Heart left ventricle (tissue), 13 donors: ENCODE data around the gene UGT1A9.

Source experiments
- POLR2A ChIP-seq, 2 donors: fragments of 450-650 bp; IDR thresholded peaks; one replicate each; pipeline ENCODE4 v1.6.1; 2017; ENCODE audit warnings: antibody characterized with exemption in 2 of 2, mild to moderate bottlenecking in 2 of 2, moderate library complexity in 2 of 2
- TF ChIP-seq, protein P1 (sequence below), 12 donors: fragments of 200-600 bp; sonication (generic) in 4 of 12; IDR thresholded peaks; one replicate each; pipeline versions ENCODE4 v1.5.0 to v1.8.0; 2018 to 2022; ENCODE audit warnings: antibody characterized with exemption in 12 of 12, mild to moderate bottlenecking in 5 of 12
- donor health status: ischemic (EF 13 %, LVEDD 7.1; RV severe dilation, severe dysfunction).
- donor health status: DM: no; HTN: yes; CAD: no.
- donor health status: DM: no; HTN: no; CAD: no.
- donor health status: ischemic (EF 25% LVEDD 6.9; RV normal size, moderate dysfunction).
- donor health status: ischemic (EF 25% LVEDD 5.7; RV mildly dilated, moderate dysfunction).
- donor health status: ischemic (EF 35%, LVEDD 5.7; RV mildly dilated, moderate dysfunction).
- donor health status: nonischemic (EF 11% LVEDD 7.7; RV severe dilation, severe dysfunction).
- donor health status: DM: yes; HTN: yes; CAD: no.
- donor health status: PGD.
- donor health status: ischemic (EF 29% LVEDD 5.4; RV normal size, mild dysfunction).
- donor health status: nonischemic (EF 23%, LVEDD 6.1; RV moderate dilation, normal function).

DNA sequence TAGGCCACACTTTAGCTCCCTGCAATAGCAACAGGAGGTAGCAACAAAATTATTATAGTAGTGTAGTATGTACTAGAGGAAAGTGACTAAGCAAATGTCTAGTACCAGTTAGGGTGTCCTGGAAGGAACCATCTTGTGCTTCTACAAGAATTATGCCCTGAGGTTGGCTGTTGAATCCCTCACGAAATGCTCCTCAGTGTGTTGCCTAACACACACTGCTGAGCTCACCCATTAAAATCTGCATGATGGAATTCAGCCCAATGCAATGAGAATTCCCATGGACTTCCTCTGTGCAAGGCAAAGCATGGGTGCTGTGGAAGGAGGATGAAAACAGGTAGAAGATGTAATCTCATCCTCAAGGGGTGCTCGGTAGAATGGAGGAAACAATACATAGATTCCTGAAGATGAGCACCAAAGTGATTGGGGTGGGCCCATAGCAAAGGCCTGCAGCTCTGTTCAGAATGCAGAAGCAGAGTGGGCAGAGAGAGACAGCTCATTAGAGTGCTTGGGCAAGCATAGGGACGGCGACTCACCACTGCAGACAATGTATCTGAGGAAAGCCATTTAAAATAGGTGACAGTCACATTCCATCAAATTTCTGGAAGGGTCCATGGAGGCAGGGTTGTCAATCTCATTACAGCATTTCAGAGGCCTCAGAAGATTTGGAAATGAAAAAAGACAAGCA is 8.8 kb downstream of the UGT1A9 start:
- TF ChIP-seq, protein P1, sequence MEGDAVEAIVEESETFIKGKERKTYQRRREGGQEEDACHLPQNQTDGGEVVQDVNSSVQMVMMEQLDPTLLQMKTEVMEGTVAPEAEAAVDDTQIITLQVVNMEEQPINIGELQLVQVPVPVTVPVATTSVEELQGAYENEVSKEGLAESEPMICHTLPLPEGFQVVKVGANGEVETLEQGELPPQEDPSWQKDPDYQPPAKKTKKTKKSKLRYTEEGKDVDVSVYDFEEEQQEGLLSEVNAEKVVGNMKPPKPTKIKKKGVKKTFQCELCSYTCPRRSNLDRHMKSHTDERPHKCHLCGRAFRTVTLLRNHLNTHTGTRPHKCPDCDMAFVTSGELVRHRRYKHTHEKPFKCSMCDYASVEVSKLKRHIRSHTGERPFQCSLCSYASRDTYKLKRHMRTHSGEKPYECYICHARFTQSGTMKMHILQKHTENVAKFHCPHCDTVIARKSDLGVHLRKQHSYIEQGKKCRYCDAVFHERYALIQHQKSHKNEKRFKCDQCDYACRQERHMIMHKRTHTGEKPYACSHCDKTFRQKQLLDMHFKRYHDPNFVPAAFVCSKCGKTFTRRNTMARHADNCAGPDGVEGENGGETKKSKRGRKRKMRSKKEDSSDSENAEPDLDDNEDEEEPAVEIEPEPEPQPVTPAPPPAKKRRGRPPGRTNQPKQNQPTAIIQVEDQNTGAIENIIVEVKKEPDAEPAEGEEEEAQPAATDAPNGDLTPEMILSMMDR (IDR thresholded peaks at IDR 0.05), result no peak
- TF ChIP-seq POLR2A (IDR thresholded peaks at IDR 0.05), result no peak
